ENCODE data around the gene ATP2A1. TPM values are rescaled to one million over a fixed set of nuclear protein-coding genes. Genes with fewer than 3 reads are reported as not detected.

Gene ATP2A1
- total and polyA plus RNA-seq, 9 donors = 0.15 to 2.5 (median 0.53) TPM

DNA sequence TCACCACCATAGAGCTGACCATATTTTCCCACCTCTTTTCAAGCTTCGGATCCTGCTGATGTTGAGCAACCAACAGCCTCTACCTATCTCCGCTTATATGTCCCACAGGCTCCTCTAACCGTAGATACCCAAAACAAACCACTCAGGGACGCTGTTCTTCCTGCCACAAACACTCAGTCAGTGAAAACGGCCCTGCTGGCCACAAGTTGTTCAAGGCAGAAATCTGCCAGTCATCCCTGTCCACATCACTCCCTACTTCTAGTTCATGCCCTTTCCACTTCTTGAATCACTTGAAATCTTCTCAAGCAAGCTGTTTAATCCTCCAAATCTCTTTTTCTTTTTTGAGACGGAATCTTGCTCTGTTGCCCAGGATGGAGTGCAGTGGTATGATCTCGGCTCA lies 38.8 kb downstream of the ATP2A1 start:
- intact Hi-C loops (cut with DNase I) = no loop called here
- TF ChIP-seq EP300 (IDR thresholded peaks at IDR 0.05) = no peak
- TF ChIP-seq POLR2A (IDR thresholded peaks at IDR 0.05) = no peak
- no peak for TF ChIP-seq CTCF (IDR thresholded peaks at IDR 0.05)
- Histone ChIP-seq H3K9me3 (no peaks in the 10 kb centered on the region), H3K4me3 (no peak overlapping the region), H3K27ac (no peak overlapping the region), H3K27me3 (no peaks in the 10 kb centered on the region), H3K36me3 (no peaks in the 10 kb centered on the region), H3K4me1 (ENCODE audit: insufficient read depth) (no peaks in the 10 kb centered on the region)
- DNase-seq = no peak
- 89 to 92% (median 91%) methylated on average over 7 of the region's 7 CpGs for WGBS, 3 donors

DNA sequence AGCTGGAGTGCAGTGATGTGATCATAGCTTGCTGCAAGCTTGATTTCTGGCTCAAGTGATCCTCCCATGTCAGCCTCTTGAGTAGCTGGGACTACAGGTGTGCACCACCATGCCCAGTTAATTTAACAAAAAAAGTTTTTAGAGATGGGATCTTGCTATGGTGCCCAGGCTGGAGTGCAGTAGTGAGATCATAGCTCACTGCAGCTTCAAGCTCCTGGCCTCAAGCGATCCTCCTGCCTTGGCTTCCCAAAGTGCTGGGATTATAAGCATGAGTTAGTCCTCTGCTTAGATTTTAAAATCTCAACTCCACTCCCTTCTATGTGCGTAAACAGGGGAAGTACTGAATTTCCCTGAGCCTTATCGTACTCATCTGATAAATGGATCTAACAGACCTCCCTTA lies 40.4 kb downstream of the ATP2A1 start:
- WGBS, 3 donors = 96 to 99% (median 98%) methylated on average over 3 of the region's 3 CpGs
- no peaks in the 10 kb centered on the region for H3K4me1 ChIP-seq (ENCODE audit: insufficient read depth)
- no peaks in the 10 kb centered on the region for H3K9me3 ChIP-seq
- H3K4me3 ChIP-seq = no peak overlapping the region
- H3K27me3 ChIP-seq = no peaks in the 10 kb centered on the region
- intact Hi-C loops (cut with DNase I) = no loop called here
- H3K36me3 ChIP-seq = no peaks in the 10 kb centered on the region
- DNase-seq = no peak
- no peak for TF ChIP-seq EP300 (IDR thresholded peaks at IDR 0.05)
- no peak for TF ChIP-seq CTCF (IDR thresholded peaks at IDR 0.05)
- no peak for TF ChIP-seq POLR2A (IDR thresholded peaks at IDR 0.05)
- H3K27ac ChIP-seq = no peak overlapping the region

GRCh38 chr16:28923231-28923587 lies 44.9 kb downstream of the ATP2A1 start:
- intact Hi-C loops (cut with DNase I) = loop anchor here in 1 of 4 donors (10.0 kb wide), 1 partner anchor 58 kb away; the partner anchor contains the start of gene SH2B1
- no peak overlapping the region for H3K4me3 ChIP-seq
- peaks cover 4% of the 10 kb centered on the region for H3K4me1 ChIP-seq (ENCODE audit: insufficient read depth)
- no peak overlapping the region for H3K27ac ChIP-seq
- DNase-seq = no peak
- 91 to 93% (median 92%) methylated on average over 3 of the region's 3 CpGs for WGBS, 3 donors
- H3K27me3 ChIP-seq = no peaks in the 10 kb centered on the region
- no peaks in the 10 kb centered on the region for H3K36me3 ChIP-seq
- H3K9me3 ChIP-seq = no peaks in the 10 kb centered on the region
- TF ChIP-seq CTCF (IDR thresholded peaks at IDR 0.05) = no peak
- TF ChIP-seq POLR2A (IDR thresholded peaks at IDR 0.05) = no peak
- no peak for TF ChIP-seq EP300 (IDR thresholded peaks at IDR 0.05)

- intact Hi-C loops (cut with DNase I) = loop anchor here in 1 of 4 donors (10.0 kb wide), 1 partner anchor 59 kb away; the partner anchor contains the start of gene SH2B1
- Histone ChIP-seq H3K9me3 (no peaks in the 10 kb centered on the region), H3K4me3 (no peak overlapping the region), H3K27me3 (no peaks in the 10 kb centered on the region), H3K36me3 (no peaks in the 10 kb centered on the region), H3K27ac (no peak overlapping the region), H3K4me1 (ENCODE audit: insufficient read depth) (peaks cover 4% of the 10 kb centered on the region)
- 65 to 71% (median 68%) methylated on average over 13 of the region's 13 CpGs for WGBS, 3 donors
- no peak for DNase-seq
- TF ChIP-seq POLR2A (IDR thresholded peaks at IDR 0.05) (no peak), EP300 (IDR thresholded peaks at IDR 0.05) (no peak), CTCF (IDR thresholded peaks at IDR 0.05) (no peak)
These were observed 45.5 kb downstream of the ATP2A1 start for GRCh38 chr16:28923652-28924398.
